ENCODE data around the gene TFCP2. TPM values are rescaled to one million over a fixed set of nuclear protein-coding genes. Genes with fewer than 3 reads are reported as not detected.

The TFCP2 gene
- polyA plus RNA-seq, 3 donors: 7.1 to 25.4 (median 14.2) TPM

DNA sequence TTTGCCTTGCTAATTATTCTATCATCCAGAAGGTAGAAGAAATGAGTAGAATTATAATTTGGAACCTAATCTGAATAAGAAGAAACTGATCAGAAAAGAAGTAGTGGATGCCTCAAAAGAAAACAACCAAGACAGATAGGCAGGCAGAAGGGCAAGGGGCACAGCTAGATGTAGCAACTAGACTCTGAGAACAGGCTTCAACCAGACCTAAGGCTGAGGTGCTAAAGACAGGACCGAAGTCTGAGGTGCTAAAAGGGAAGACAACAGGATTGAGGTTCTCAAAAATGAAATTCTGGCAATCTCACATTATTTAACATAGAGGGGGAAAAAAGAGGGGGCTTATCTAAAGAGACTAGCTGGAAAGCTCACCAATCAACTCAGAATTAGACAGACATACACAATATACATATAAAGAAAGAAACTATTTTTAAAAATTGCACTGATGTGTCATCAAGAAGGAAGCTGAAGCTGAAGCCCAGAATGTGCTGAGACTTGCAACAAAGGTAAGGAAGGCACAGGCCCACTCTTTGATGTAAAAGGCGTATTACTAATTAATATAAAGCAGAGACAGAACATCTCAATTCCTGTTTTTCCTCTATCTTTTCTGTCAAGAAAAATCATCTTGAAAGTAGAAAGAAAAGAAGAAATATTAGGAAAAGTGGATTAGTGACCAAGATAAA, 45.7 kb downstream of the TFCP2 start:
- Mint-ChIP-seq H3K36me3 (peaks cover 27 to 66% of the 10 kb centered on the region in 2 donors), H3K9me3 (peaks cover 0 to 2% (median 0%) of the 10 kb centered on the region in 7 donors), H3K27ac (peak overlapping the region in 2 of 7 donors; percentile 64 to 70), H3K4me3 (no peak overlapping the region), H3K4me1 (peaks cover 2% of the 10 kb centered on the region), H3K27me3 (ENCODE audit: low read depth in 3 of 3) (no peaks in the 10 kb centered on the region)
- Histone ChIP-seq H3K9me3 (replicated peaks in 1 of 2; ENCODE audit: control insufficient read depth in 1 of 2, insufficient read depth in 1 of 2, low read length in 2 of 2) (no peaks in the 10 kb centered on the region), H2AFZ (ENCODE audit: insufficient read depth, low read depth, low read length, poor library complexity, severe bottlenecking) (no peak overlapping the region), H3K4me1 (ENCODE audit: control insufficient read depth in 1 of 2, insufficient read depth in 2 of 2, low read length in 2 of 2) (no peaks in the 10 kb centered on the region), H3K79me2 (ENCODE audit: insufficient read depth, low read length) (no peaks in the 10 kb centered on the region), H3K9ac (ENCODE audit: insufficient read depth, low read length, poor library complexity, severe bottlenecking) (no peak overlapping the region), H3K36me3 (replicated peaks in 1 of 2; ENCODE audit: control insufficient read depth in 1 of 2, insufficient read depth in 2 of 2, low read length in 2 of 2) (peaks cover 21 to 41% of the 10 kb centered on the region in 2 donors), H4K20me1 (ENCODE audit: insufficient read depth, low read length) (peaks cover 19% of the 10 kb centered on the region), H3K4me2 (replicated peaks; ENCODE audit: extremely low read depth, low read length, poor library complexity, severe bottlenecking) (no peak overlapping the region), H3K27ac (ENCODE audit: low read depth in 1 of 2, low read length in 2 of 2) (peak overlapping the region in 1 of 2 donors; percentile 1), H3K4me3 (replicated peaks in 1 of 3; ENCODE audit: low read depth in 2 of 3, low read length in 3 of 3) (no peak overlapping the region), H3K27me3 (ENCODE audit: control insufficient read depth in 2 of 2, insufficient read depth in 2 of 2, low read length in 2 of 2) (no peaks in the 10 kb centered on the region)
- intact Hi-C loops (cut with micrococcal nuclease): no loop called here
- no CpG with 5 or more reads among the region's 2 CpGs for WGBS (ENCODE audit: insufficient coverage)
- TF ChIP-seq, protein P1, sequence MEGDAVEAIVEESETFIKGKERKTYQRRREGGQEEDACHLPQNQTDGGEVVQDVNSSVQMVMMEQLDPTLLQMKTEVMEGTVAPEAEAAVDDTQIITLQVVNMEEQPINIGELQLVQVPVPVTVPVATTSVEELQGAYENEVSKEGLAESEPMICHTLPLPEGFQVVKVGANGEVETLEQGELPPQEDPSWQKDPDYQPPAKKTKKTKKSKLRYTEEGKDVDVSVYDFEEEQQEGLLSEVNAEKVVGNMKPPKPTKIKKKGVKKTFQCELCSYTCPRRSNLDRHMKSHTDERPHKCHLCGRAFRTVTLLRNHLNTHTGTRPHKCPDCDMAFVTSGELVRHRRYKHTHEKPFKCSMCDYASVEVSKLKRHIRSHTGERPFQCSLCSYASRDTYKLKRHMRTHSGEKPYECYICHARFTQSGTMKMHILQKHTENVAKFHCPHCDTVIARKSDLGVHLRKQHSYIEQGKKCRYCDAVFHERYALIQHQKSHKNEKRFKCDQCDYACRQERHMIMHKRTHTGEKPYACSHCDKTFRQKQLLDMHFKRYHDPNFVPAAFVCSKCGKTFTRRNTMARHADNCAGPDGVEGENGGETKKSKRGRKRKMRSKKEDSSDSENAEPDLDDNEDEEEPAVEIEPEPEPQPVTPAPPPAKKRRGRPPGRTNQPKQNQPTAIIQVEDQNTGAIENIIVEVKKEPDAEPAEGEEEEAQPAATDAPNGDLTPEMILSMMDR (IDR thresholded peaks at IDR 0.05): no peak
- DNase-seq: no peak

DNA sequence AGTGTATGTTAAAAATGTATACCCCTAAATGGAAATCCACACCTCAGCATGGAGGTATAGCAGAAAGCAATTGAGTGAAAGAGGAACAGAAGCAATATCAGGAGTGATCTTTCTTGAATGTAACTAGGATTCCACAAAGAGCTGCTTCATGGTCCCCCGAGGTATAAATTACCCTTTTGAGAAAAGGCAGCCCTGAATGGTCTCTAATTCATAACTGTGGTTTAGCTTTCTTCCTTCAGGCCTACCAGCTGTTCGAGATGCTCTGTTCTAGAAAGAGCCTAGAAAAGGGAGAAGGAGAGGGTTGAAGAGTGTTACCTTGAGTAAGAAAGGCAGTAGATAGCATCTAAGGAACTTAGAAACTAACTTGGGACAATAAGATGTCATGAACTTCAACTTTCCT, 46.6 kb downstream of the TFCP2 start:
- Histone ChIP-seq H3K4me3 (replicated peaks in 1 of 3; ENCODE audit: low read depth in 2 of 3, low read length in 3 of 3) (no peak overlapping the region), H3K4me2 (replicated peaks; ENCODE audit: extremely low read depth, low read length, poor library complexity, severe bottlenecking) (no peak overlapping the region), H3K9ac (ENCODE audit: insufficient read depth, low read length, poor library complexity, severe bottlenecking) (no peak overlapping the region), H3K9me3 (replicated peaks in 1 of 2; ENCODE audit: control insufficient read depth in 1 of 2, insufficient read depth in 1 of 2, low read length in 2 of 2) (no peaks in the 10 kb centered on the region), H3K27ac (ENCODE audit: low read depth in 1 of 2, low read length in 2 of 2) (peak overlapping the region in 1 of 2 donors; percentile 1), H3K27me3 (ENCODE audit: control insufficient read depth in 2 of 2, insufficient read depth in 2 of 2, low read length in 2 of 2) (no peaks in the 10 kb centered on the region), H3K79me2 (ENCODE audit: insufficient read depth, low read length) (no peaks in the 10 kb centered on the region), H2AFZ (ENCODE audit: insufficient read depth, low read depth, low read length, poor library complexity, severe bottlenecking) (no peak overlapping the region), H4K20me1 (ENCODE audit: insufficient read depth, low read length) (peaks cover 19% of the 10 kb centered on the region), H3K36me3 (replicated peaks in 1 of 2; ENCODE audit: control insufficient read depth in 1 of 2, insufficient read depth in 2 of 2, low read length in 2 of 2) (peaks cover 21 to 41% of the 10 kb centered on the region in 2 donors), H3K4me1 (ENCODE audit: control insufficient read depth in 1 of 2, insufficient read depth in 2 of 2, low read length in 2 of 2) (no peaks in the 10 kb centered on the region)
- H3K4me1 Mint-ChIP-seq: no peaks in the 10 kb centered on the region
- no peaks in the 10 kb centered on the region for H3K27me3 Mint-ChIP-seq (ENCODE audit: low read depth in 3 of 3)
- H3K4me3 Mint-ChIP-seq: no peak overlapping the region
- H3K9me3 Mint-ChIP-seq: peaks cover 0 to 2% (median 0%) of the 10 kb centered on the region in 7 donors
- no peak overlapping the region for H3K27ac Mint-ChIP-seq
- TF ChIP-seq, protein P1 (IDR thresholded peaks at IDR 0.05): no peak
- H3K36me3 Mint-ChIP-seq: peaks cover 28 to 66% of the 10 kb centered on the region in 2 donors
- intact Hi-C loops (cut with micrococcal nuclease): no loop called here
- DNase-seq: no peak
- WGBS (ENCODE audit: insufficient coverage): no CpG with 5 or more reads among the region's 2 CpGs
